ENCODE measurements around the gene TRIM15.
A peak's percentile ranks its signal among the peaks of the same experiment; 100 is the strongest.
"Not testable (repeated sequence)": the region's sequence is repeated elsewhere in the genome, so short reads cannot be mapped to it uniquely, and the experiment has no call there.

The TRIM15 gene

GRCh38 chr6:30163090-30163917 is at the start of gene TRIM15:
TSS of gene TRIM15 (plus strand) at chr6:30163546. CDS start at chr6:30163685, 139 bp downstream.
- DNase-seq = no peak

GRCh38 chr6:30113841-30114240 is 49.5 kb upstream of the TRIM15 start:
- DNase-seq = no peak

GRCh38 chr6:30116724-30117123 is 46.6 kb upstream of the TRIM15 start:
- no peak for DNase-seq

- not testable (repeated sequence) for DNase-seq
Observed at GRCh38 chr6:30118691-30119090, 44.7 kb upstream of the TRIM15 start.

GRCh38 chr6:30121446-30122366 is 41.6 kb upstream of the TRIM15 start:
- no peak for DNase-seq

- no peak for DNase-seq
Observed at GRCh38 chr6:30122515-30122914, 40.8 kb upstream of the TRIM15 start.

- DNase-seq = no peak
Observed at GRCh38 chr6:30127238-30128093, 35.9 kb upstream of the TRIM15 start.

GRCh38 chr6:30129265-30130178 is 33.8 kb upstream of the TRIM15 start:
- DNase-seq = no peak

- DNase-seq = no peak
Observed at GRCh38 chr6:30130179-30130679, 33.1 kb upstream of the TRIM15 start.

- peak; percentile 55 for DNase-seq
Observed at GRCh38 chr6:30130887-30131862, 32.2 kb upstream of the TRIM15 start.

GRCh38 chr6:30131947-30132497 is 31.3 kb upstream of the TRIM15 start:
- no peak for DNase-seq

GRCh38 chr6:30135147-30135546 is 28.2 kb upstream of the TRIM15 start:
- DNase-seq = no peak

- no peak for DNase-seq
Observed at GRCh38 chr6:30135757-30136156, 27.6 kb upstream of the TRIM15 start, which contains the start of gene TRIM40. TSS of gene TRIM40 (plus strand) at chr6:30136140. CDS start at chr6:30137037, 897 bp downstream.

GRCh38 chr6:30136570-30137286 is 26.6 kb upstream of the TRIM15 start:
- no peak for DNase-seq

- DNase-seq = not testable (repeated sequence)
Observed at GRCh38 chr6:30140240-30140639, 23.1 kb upstream of the TRIM15 start.

GRCh38 chr6:30142665-30143064 is 20.7 kb upstream of the TRIM15 start:
- DNase-seq = no peak

- DNase-seq = no peak
Observed at GRCh38 chr6:30143780-30144179, 19.6 kb upstream of the TRIM15 start.

- no peak for DNase-seq
Observed at GRCh38 chr6:30144811-30145210, 18.5 kb upstream of the TRIM15 start.

- no peak for DNase-seq
Observed at GRCh38 chr6:30145818-30146217, 17.5 kb upstream of the TRIM15 start.
